MM.1S (cell line): ENCODE data around the gene ITGB2.

Experiments used
- DNase-seq: peaks from one replicate; pipeline ENCODE4 v3.0.0-alpha.2; 2015
- H2AFZ ChIP-seq: fragments of 300-600 bp; sonication (generic); 2 replicates; pipeline ENCODE4 v1.6.0; 2016; ENCODE audit warnings: antibody characterized with exemption, low read length
- H3F3A ChIP-seq: fragments of 300-600 bp; sonication (generic); 2 replicates; pipeline ENCODE4 v1.6.1; 2016; ENCODE audit warnings: mild to moderate bottlenecking, antibody characterized with exemption, low read length, moderate library complexity, mixed read lengths; ENCODE audit not compliant: insufficient read depth
- H3K27ac ChIP-seq: fragments of 300-600 bp; sonication (generic); 2 replicates; pipeline ENCODE4 v1.5.1; 2016; ENCODE audit warnings: mild to moderate bottlenecking, low read length
- H3K27me3 ChIP-seq: fragments of 300-600 bp; sonication (generic); replicated peaks from 2 replicates; pipeline ENCODE4 v1.6.0; 2016; ENCODE audit warnings: low read length; ENCODE audit not compliant: insufficient read depth
- H3K36me3 ChIP-seq: fragments of 300-600 bp; sonication (generic); replicated peaks from 2 replicates; pipeline ENCODE4 v1.6.1; 2016; ENCODE audit warnings: mild to moderate bottlenecking, low read length, mixed read lengths; ENCODE audit not compliant: insufficient read depth
- H3K4me1 ChIP-seq: fragments of 300-600 bp; sonication (generic); 2 replicates; pipeline ENCODE4 v1.6.1; 2016; ENCODE audit warnings: low read length, mixed read lengths
- H3K4me2 ChIP-seq: fragments of 300-600 bp; sonication (generic); 2 replicates; pipeline ENCODE4 v1.6.0; 2016; ENCODE audit warnings: low read depth, low read length
- H3K4me3 ChIP-seq: fragments of 300-600 bp; sonication (generic); 2 replicates; pipeline ENCODE4 v1.5.1; 2016; ENCODE audit warnings: low read length, mixed read lengths
- H3K79me2 ChIP-seq: fragments of 300-600 bp; sonication (generic); 2 replicates; pipeline ENCODE4 v1.6.1; 2016; ENCODE audit warnings: mixed run types, low read length, mixed read lengths
- H3K9ac ChIP-seq: fragments of 300-600 bp; sonication (generic); 2 replicates; pipeline ENCODE4 v1.6.1; 2016; ENCODE audit warnings: low read length, mixed read lengths
- H3K9me2 ChIP-seq: fragments of 300-600 bp; sonication (generic); replicated peaks from 2 replicates; pipeline ENCODE4 v1.6.1; 2016; ENCODE audit warnings: mild to moderate bottlenecking, low read length, mixed read lengths; ENCODE audit not compliant: insufficient read depth
- H3K9me3 ChIP-seq: fragments of 300-600 bp; sonication (generic); replicated peaks from 2 replicates; pipeline ENCODE4 v1.6.1; 2016; ENCODE audit warnings: mild to moderate bottlenecking, low read length, mixed read lengths; ENCODE audit not compliant: insufficient read depth
- H4K20me1 ChIP-seq: fragments of 300-600 bp; sonication (generic); 2 replicates; pipeline ENCODE4 v1.6.1; 2016; ENCODE audit warnings: mild to moderate bottlenecking, low read length, moderate library complexity, mixed read lengths; ENCODE audit not compliant: insufficient read depth
- EZH2 ChIP-seq: fragments of 300-600 bp; sonication (generic); optimal IDR thresholded peaks from 2 replicates; pipeline ENCODE3; 2017; ENCODE audit warnings: low read depth, mild to moderate bottlenecking, antibody characterized with exemption, low read length, mixed read lengths
- EZH2phosphoT487 ChIP-seq: fragments of 300-600 bp; sonication (generic); IDR thresholded peaks from 2 replicates; pipeline ENCODE4 v1.6.1; 2018; ENCODE audit warnings: antibody characterized with exemption, low read length
- TF ChIP-seq, protein P1 (sequence below): fragments of 300-600 bp; sonication (generic); IDR thresholded peaks from 2 replicates; pipeline ENCODE4 v1.5.1; 2016; ENCODE audit warnings: antibody characterized with exemption, low read length, mixed read lengths

The ITGB2 gene

DNA sequence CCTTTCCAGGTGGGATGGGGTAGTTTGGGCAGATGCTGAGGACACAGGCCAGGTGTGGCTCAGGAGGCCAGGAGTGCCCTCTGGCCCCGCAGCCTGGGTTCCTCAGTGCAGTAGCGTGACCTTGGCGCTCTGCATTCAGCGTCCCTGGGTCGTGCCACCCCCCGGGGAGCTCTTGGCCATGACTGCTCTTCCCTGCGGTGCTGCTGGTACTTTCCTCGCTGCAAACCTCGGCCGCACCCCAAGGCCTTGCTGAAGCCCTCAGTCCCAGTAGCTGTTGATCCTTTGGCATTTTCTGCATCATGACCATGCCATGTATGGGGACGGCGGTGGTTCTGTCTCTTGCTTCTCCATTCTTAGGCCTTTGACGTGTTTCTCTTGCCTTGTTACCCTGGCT, 32.9 kb upstream of the ITGB2 start:
- no peak overlapping the region for H3K27ac ChIP-seq
- no peaks in the 10 kb centered on the region for H3K27me3 ChIP-seq
- H4K20me1 ChIP-seq, result peaks cover 10% of the 10 kb centered on the region
- H3K9me2 ChIP-seq, result no peaks in the 10 kb centered on the region
- no peak overlapping the region for H3K4me2 ChIP-seq
- no peaks in the 10 kb centered on the region for H3K9me3 ChIP-seq
- DNase-seq, result no peak
- H3F3A ChIP-seq, result no peaks in the 10 kb centered on the region
- no peak overlapping the region for H2AFZ ChIP-seq
- H3K4me1 ChIP-seq, result no peaks in the 10 kb centered on the region
- H3K36me3 ChIP-seq, result peaks cover 7% of the 10 kb centered on the region; the same call in 1 of the 2 replicates
- H3K79me2 ChIP-seq, result peaks cover 67% of the 10 kb centered on the region
- no peak for TF ChIP-seq EZH2phosphoT487
- no peak for TF ChIP-seq EZH2
- TF ChIP-seq, protein P1, sequence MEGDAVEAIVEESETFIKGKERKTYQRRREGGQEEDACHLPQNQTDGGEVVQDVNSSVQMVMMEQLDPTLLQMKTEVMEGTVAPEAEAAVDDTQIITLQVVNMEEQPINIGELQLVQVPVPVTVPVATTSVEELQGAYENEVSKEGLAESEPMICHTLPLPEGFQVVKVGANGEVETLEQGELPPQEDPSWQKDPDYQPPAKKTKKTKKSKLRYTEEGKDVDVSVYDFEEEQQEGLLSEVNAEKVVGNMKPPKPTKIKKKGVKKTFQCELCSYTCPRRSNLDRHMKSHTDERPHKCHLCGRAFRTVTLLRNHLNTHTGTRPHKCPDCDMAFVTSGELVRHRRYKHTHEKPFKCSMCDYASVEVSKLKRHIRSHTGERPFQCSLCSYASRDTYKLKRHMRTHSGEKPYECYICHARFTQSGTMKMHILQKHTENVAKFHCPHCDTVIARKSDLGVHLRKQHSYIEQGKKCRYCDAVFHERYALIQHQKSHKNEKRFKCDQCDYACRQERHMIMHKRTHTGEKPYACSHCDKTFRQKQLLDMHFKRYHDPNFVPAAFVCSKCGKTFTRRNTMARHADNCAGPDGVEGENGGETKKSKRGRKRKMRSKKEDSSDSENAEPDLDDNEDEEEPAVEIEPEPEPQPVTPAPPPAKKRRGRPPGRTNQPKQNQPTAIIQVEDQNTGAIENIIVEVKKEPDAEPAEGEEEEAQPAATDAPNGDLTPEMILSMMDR, result no peak
- H3K4me3 ChIP-seq, result no peak overlapping the region
- no peak overlapping the region for H3K9ac ChIP-seq

DNA sequence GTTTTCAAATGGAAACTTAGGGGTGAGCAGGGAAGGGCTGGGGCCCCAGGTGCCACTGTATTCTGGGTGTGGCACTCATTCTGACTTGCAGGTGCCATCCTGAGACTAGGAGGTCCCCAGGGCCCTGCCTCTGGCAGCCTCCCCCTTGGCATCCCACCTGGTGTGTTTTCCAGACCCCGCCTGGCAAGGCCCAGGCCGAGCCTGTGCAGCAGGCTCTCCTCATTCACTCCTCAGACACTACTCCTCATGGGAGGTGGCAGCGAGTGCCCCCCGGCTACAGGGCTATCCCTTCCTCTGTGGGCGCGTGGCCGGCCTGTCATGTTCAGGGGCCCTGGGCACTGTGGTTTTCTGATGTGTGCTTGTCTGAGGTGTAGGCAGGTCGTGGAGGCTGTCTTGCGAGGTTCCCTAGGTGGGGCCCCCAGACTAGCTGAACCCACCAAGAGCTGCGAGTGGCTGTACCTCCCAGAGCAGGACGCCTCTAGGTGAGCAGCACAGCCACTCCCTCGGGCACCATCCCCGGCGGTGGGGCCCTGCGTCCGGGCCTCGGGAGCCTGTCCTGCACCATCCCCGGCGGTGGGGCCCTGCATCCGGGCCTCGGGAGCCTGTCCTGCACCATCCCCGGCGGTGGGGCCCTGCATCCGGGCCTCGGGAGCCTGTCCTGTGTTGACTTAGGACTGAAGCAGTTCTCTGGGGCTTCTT, 32.4 kb upstream of the ITGB2 start:
- TF ChIP-seq EZH2 (no peak), EZH2phosphoT487 (no peak)
- TF ChIP-seq, protein P1, result no peak
- Histone ChIP-seq H3K9ac (no peak overlapping the region), H3K36me3 (peaks cover 7% of the 10 kb centered on the region; the same call in 1 of the 2 replicates)

DNA sequence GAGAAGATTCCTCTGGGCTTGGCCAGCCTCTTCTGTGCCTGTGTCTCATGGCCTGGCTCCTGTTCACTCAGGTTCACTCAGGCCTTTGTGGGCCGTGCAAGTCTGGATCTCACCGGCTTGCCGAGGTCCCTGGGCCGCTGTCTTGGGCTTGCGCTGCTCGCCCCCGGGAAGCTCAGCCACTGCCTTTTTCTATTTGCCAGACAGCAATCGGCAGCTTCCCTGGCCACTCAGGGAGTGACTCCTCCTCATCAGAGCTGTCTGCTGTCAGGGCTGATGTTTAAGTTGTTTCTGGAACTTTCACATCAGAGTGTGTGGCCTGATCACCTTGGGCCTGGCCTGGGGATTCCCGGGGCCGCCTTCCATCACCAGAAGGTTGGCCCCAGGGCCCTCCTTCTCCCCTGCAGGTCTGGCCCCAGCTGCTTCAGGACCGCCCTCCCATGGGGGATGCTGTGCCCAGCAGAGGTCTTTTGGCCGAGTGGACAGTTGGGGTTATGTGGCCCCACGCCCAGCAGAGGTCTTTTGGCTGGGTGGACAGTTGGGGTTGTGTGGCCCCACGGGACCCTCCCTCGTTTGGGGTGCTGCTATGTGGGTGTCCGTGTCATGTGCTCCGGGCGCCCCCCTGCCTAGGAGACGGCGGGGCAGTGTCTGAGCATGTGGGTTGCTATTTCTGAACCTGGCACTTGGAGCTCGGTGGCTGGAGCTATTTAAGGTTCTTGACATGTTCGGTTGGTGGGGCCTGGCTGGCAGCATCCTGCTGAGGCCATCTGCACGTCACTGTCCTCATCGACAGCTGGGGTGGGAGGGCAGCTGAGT, 31.6 kb upstream of the ITGB2 start:
- H4K20me1 ChIP-seq, result peaks cover 10% of the 10 kb centered on the region
- TF ChIP-seq, protein P1, result no peak
- TF ChIP-seq EZH2 (no peak), EZH2phosphoT487 (no peak)
- no peak overlapping the region for H3K4me2 ChIP-seq
- H3K9me2 ChIP-seq, result no peaks in the 10 kb centered on the region
- H3K27ac ChIP-seq, result no peak overlapping the region
- H3K79me2 ChIP-seq, result peaks cover 75% of the 10 kb centered on the region
- H3K9me3 ChIP-seq, result no peaks in the 10 kb centered on the region
- H3K4me3 ChIP-seq, result no peak overlapping the region
- no peaks in the 10 kb centered on the region for H3K4me1 ChIP-seq
- DNase-seq, result no peak
- H2AFZ ChIP-seq, result no peak overlapping the region
- H3F3A ChIP-seq, result no peaks in the 10 kb centered on the region
- H3K36me3 ChIP-seq, result peaks cover 7% of the 10 kb centered on the region; the same call in 1 of the 2 replicates
- no peaks in the 10 kb centered on the region for H3K27me3 ChIP-seq
- H3K9ac ChIP-seq, result no peak overlapping the region

More for the DNA sequence above, 32.4 kb upstream of the ITGB2 start:
- H3K79me2 ChIP-seq, result peaks cover 68% of the 10 kb centered on the region
- H3F3A ChIP-seq, result no peaks in the 10 kb centered on the region
- H3K27ac ChIP-seq, result no peak overlapping the region
- H3K9me3 ChIP-seq, result no peaks in the 10 kb centered on the region
- H3K9me2 ChIP-seq, result no peaks in the 10 kb centered on the region
- no peaks in the 10 kb centered on the region for H3K4me1 ChIP-seq
- H3K4me3 ChIP-seq, result no peak overlapping the region
- no peak overlapping the region for H3K4me2 ChIP-seq
- no peaks in the 10 kb centered on the region for H3K27me3 ChIP-seq
- H2AFZ ChIP-seq, result no peak overlapping the region
- H4K20me1 ChIP-seq, result peaks cover 10% of the 10 kb centered on the region
- no peak for DNase-seq
